ENCODE measurements around the gene MYH11. TPM values are rescaled to one million over a fixed set of nuclear protein-coding genes. Genes with fewer than 3 reads are reported as not detected.

The MYH11 gene
- total and polyA plus RNA-seq, 10 of the 15 experiments (the other 5 are each of a cell fraction or from before 2014, with no cell fraction given): 0.01 to 1.9 (median 0.13) TPM; not detected in 1

DNA sequence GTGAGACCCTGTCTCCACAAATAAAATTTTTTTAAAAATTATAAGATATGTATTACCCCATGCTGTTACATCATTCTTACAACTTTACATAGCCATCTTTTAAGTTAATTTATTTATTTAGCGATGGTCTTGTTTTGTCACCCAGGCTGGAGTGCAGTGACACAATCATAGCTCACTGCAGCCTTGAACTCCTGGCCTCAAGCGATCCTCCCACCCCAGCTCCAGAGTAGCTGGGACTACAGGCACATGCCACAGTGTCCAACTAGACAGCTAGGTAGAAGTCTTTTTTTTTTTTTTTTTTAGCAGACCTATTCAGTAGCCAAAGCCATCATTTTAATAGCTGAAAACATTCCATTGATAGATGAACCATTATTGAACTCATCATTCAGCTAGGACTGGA, 114.1 kb downstream of the MYH11 start (continued):
- TF ChIP-seq, protein P1, sequence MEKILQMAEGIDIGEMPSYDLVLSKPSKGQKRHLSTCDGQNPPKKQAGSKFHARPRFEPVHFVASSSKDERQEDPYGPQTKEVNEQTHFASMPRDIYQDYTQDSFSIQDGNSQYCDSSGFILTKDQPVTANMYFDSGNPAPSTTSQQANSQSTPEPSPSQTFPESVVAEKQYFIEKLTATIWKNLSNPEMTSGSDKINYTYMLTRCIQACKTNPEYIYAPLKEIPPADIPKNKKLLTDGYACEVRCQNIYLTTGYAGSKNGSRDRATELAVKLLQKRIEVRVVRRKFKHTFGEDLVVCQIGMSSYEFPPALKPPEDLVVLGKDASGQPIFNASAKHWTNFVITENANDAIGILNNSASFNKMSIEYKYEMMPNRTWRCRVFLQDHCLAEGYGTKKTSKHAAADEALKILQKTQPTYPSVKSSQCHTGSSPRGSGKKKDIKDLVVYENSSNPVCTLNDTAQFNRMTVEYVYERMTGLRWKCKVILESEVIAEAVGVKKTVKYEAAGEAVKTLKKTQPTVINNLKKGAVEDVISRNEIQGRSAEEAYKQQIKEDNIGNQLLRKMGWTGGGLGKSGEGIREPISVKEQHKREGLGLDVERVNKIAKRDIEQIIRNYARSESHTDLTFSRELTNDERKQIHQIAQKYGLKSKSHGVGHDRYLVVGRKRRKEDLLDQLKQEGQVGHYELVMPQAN (conservative IDR thresholded peaks at IDR 0.05): no peak
- TF ChIP-seq MTA2 (IDR thresholded peaks at IDR 0.05; ENCODE audit: low read depth): no peak
- no peak for TF ChIP-seq HDAC2 (IDR thresholded peaks at IDR 0.05)
- no peak for TF ChIP-seq SIN3A (IDR thresholded peaks at IDR 0.05; ENCODE audit: low read depth, low read length)
- no peak for TF ChIP-seq ZNF207 (IDR thresholded peaks at IDR 0.05; ENCODE audit: borderline replicate concordance)
- TF ChIP-seq, protein P2, sequence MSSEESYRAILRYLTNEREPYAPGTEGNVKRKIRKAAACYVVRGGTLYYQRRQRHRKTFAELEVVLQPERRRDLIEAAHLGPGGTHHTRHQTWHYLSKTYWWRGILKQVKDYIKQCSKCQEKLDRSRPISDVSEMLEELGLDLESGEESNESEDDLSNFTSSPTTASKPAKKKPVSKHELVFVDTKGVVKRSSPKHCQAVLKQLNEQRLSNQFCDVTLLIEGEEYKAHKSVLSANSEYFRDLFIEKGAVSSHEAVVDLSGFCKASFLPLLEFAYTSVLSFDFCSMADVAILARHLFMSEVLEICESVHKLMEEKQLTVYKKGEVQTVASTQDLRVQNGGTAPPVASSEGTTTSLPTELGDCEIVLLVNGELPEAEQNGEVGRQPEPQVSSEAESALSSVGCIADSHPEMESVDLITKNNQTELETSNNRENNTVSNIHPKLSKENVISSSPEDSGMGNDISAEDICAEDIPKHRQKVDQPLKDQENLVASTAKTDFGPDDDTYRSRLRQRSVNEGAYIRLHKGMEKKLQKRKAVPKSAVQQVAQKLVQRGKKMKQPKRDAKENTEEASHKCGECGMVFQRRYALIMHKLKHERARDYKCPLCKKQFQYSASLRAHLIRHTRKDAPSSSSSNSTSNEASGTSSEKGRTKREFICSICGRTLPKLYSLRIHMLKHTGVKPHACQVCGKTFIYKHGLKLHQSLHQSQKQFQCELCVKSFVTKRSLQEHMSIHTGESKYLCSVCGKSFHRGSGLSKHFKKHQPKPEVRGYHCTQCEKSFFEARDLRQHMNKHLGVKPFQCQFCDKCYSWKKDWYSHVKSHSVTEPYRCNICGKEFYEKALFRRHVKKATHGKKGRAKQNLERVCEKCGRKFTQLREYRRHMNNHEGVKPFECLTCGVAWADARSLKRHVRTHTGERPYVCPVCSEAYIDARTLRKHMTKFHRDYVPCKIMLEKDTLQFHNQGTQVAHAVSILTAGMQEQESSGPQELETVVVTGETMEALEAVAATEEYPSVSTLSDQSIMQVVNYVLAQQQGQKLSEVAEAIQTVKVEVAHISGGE (CRISPR knock-in tag; IDR thresholded peaks at IDR 0.05): no peak
- TF ChIP-seq, protein P3, sequence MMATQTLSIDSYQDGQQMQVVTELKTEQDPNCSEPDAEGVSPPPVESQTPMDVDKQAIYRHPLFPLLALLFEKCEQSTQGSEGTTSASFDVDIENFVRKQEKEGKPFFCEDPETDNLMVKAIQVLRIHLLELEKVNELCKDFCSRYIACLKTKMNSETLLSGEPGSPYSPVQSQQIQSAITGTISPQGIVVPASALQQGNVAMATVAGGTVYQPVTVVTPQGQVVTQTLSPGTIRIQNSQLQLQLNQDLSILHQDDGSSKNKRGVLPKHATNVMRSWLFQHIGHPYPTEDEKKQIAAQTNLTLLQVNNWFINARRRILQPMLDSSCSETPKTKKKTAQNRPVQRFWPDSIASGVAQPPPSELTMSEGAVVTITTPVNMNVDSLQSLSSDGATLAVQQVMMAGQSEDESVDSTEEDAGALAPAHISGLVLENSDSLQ (IDR thresholded peaks at IDR 0.05): no peak
